NOMO-1 treated with dmso at 0.1 percent for 144 hours (cell line): ENCODE data around the gene CRAT.

Experiments
- DNase-seq: peaks from one replicate; lab custom pipeline; 2025; ENCODE audit not compliant: unreplicated experiment; lab: John Stamatoyannopoulos, UW

The CRAT gene

GRCh38 chr9:129093602-129094386 is 16.8 kb downstream of the CRAT start:
- DNase-seq: no peak

GRCh38 chr9:129089246-129089645 is 21.3 kb downstream of the CRAT start:
- no peak for DNase-seq

GRCh38 chr9:129084087-129084486 is 26.5 kb downstream of the CRAT start:
- no peak for DNase-seq

GRCh38 chr9:129081388-129081904 is 29.1 kb downstream of the CRAT start:
- DNase-seq: no peak

- peak; percentile 95 for DNase-seq
Measured at GRCh38 chr9:129080601-129081387, 29.8 kb downstream of the CRAT start, which contains the start of gene DOLPP1. DOLPP1 (plus strand) TSS chr9:129081111; CDS start chr9:129081132, 21 bp downstream.

GRCh38 chr9:129080298-129080600 is 30.3 kb downstream of the CRAT start:
- DNase-seq: no peak

GRCh38 chr9:129079829-129080228 is 30.8 kb downstream of the CRAT start:
- no peak for DNase-seq

- no peak for DNase-seq
Measured at GRCh38 chr9:129078691-129079503, 31.7 kb downstream of the CRAT start.

GRCh38 chr9:129077236-129077635 is 33.4 kb downstream of the CRAT start:
- no peak for DNase-seq

- no peak for DNase-seq
Measured at GRCh38 chr9:129076640-129077037, 34.0 kb downstream of the CRAT start.

- DNase-seq: no peak
Measured at GRCh38 chr9:129075996-129076639, 34.5 kb downstream of the CRAT start.

- DNase-seq: no peak
Measured at GRCh38 chr9:129074106-129074505, 36.5 kb downstream of the CRAT start.

- DNase-seq: no peak
Measured at GRCh38 chr9:129073404-129073803, 37.2 kb downstream of the CRAT start.

GRCh38 chr9:129072171-129072570 is 38.4 kb downstream of the CRAT start:
- no peak for DNase-seq

- no peak for DNase-seq
Measured at GRCh38 chr9:129071526-129072126, 39.0 kb downstream of the CRAT start.

- no peak for DNase-seq
Measured at GRCh38 chr9:129070696-129071525, 39.7 kb downstream of the CRAT start.

- DNase-seq: no peak
Measured at GRCh38 chr9:129069862-129070641, 40.5 kb downstream of the CRAT start.

GRCh38 chr9:129068990-129069861 is 41.4 kb downstream of the CRAT start:
- peak; percentile 76 for DNase-seq
